Upper lobe of right lung (tissue), 1 donor: ENCODE results near the gene VAMP2. TPM values are rescaled to one million over a fixed set of nuclear protein-coding genes. Genes with fewer than 3 reads are reported as not detected.
A peak's percentile ranks its signal among the peaks of the same experiment; 100 is the strongest.

Source experiments
- ATAC-seq: fragments of 200-7000 bp; cut with Tn5 transposase; one replicate; pipeline ENCODE4 v1.9.1; 2020; ENCODE audit warnings: mild to moderate bottlenecking, moderate library complexity
- DNase-seq: peaks from one replicate; pipeline ENCODE4 v3.0.0-alpha.2; 2020
- H3K27ac ChIP-seq: fragments of 200-600 bp; one replicate; pipeline ENCODE4 v1.8.0; 2022
- H3K27me3 ChIP-seq: fragments of 200-600 bp; one replicate; pipeline ENCODE4 v1.8.0; 2022; ENCODE audit warnings: mild to moderate bottlenecking
- H3K36me3 ChIP-seq: fragments of 200-600 bp; one replicate; pipeline ENCODE4 v1.8.0; 2022
- H3K4me1 ChIP-seq: fragments of 200-600 bp; one replicate; pipeline ENCODE4 v1.8.0; 2022
- H3K4me3 ChIP-seq: fragments of 200-600 bp; one replicate; pipeline ENCODE4 v1.8.0; 2022; ENCODE audit warnings: mild to moderate bottlenecking
- H3K9me3 ChIP-seq: fragments of 200-600 bp; one replicate; pipeline ENCODE4 v1.8.0; 2022
- CTCF ChIP-seq: fragments of 200-600 bp; IDR thresholded peaks from one replicate; pipeline ENCODE4 v1.8.0; 2022; ENCODE audit warnings: antibody characterized with exemption
- intact Hi-C: fragments of 100-400 bp; cut with DNase I; formaldehyde crosslinking; loops from one replicate; pipeline ENCODE4 v1.11.0; 2022
- total RNA-seq: library from RNA; stranded (reverse); fragmentation: NEBNext Ultra II Directional; extraction: Animal tissue kit (Norgen Biotek cat#: 25700); gene quantifications from one replicate; pipeline ENCODE4 v1.2.1, GENCODE V29; 2021
- donor health status: DM: no; HTN: yes; CAD: no; lungs with severe emphysema.

Gene VAMP2
- total RNA-seq, 1 donor from 2014 or later = 78.1 TPM

DNA sequence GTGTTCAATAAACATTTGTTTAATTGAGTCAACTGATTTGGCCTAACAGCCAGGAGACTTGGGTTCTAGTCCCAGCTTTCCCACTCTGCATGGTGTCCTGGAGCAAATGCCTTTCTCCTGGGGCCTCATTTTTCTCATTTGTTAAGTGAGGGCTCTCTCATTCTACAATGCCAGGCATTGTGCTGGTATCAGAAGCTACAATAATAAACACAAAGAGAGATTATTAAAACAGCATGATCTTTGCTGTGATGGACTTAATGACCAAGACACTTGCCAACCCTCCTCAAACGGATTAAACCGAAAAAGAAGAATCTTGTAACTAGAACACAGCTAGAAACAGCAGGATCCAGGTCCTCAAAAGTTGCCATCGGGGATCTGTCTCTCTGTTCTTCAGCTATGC is 4.8 kb upstream of the VAMP2 start:
- Histone ChIP-seq H3K36me3 (no peaks in the 10 kb centered on the region), H3K4me3 (no peak overlapping the region), H3K4me1 (peaks cover 18% of the 10 kb centered on the region), H3K27me3 (no peaks in the 10 kb centered on the region), H3K27ac (no peak overlapping the region), H3K9me3 (no peaks in the 10 kb centered on the region)
- no peak for TF ChIP-seq CTCF
- ATAC-seq = no peak
- DNase-seq = no peak
- intact Hi-C loops = no loop called here

DNA sequence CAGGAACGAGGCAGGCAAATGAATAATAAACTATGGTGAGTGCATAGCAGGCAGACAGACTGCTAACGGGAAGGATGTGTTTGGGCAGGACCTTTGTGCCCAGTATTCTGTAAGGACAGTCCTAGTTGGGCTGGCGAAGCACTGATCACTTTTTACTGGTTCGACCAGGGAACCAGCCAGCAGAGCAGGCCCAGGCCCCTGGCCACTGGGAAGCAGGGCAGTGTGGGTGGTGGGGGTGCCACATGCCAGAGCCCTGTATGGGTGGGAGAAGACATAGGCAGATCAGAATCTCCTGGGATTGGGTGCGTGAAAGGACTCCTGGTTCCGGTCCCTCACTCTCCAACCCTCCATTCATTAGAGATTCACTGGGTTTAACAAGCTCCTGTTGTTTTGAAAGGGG is 4.0 kb upstream of the VAMP2 start:
- intact Hi-C loops = no loop called here
- TF ChIP-seq CTCF = no peak
- peaks cover 20% of the 10 kb centered on the region for H3K4me1 ChIP-seq
- no peaks in the 10 kb centered on the region for H3K9me3 ChIP-seq
- H3K4me3 ChIP-seq = no peak overlapping the region
- no peaks in the 10 kb centered on the region for H3K36me3 ChIP-seq
- peak; percentile 44 for DNase-seq
- no peak overlapping the region for H3K27ac ChIP-seq
- ATAC-seq = no peak
- H3K27me3 ChIP-seq = no peaks in the 10 kb centered on the region

DNA sequence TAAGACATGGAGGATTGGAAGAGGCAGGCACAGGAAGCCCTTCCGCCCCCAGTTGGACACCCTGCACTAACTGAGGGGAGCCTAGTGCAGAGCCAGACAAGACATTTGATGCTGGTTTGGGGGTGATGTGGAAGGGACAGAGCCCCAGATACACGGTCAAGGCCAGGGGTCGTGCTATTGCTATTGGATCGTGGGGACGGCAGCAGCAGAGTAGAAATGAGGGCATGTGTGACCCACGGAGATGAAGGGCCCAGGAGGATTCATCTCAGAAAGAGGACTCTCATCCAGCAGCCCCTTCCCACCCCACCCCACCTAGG is 2.0 kb upstream of the VAMP2 start:
- no peak for TF ChIP-seq CTCF
- ATAC-seq = no peak
- Histone ChIP-seq H3K4me3 (peak overlapping the region; percentile 9), H3K9me3 (no peaks in the 10 kb centered on the region), H3K27ac (peak overlapping the region; percentile 98), H3K27me3 (no peaks in the 10 kb centered on the region), H3K4me1 (peaks cover 35% of the 10 kb centered on the region), H3K36me3 (peaks cover 16% of the 10 kb centered on the region)
- peak; percentile 51 for DNase-seq
- intact Hi-C loops = no loop called here

DNA sequence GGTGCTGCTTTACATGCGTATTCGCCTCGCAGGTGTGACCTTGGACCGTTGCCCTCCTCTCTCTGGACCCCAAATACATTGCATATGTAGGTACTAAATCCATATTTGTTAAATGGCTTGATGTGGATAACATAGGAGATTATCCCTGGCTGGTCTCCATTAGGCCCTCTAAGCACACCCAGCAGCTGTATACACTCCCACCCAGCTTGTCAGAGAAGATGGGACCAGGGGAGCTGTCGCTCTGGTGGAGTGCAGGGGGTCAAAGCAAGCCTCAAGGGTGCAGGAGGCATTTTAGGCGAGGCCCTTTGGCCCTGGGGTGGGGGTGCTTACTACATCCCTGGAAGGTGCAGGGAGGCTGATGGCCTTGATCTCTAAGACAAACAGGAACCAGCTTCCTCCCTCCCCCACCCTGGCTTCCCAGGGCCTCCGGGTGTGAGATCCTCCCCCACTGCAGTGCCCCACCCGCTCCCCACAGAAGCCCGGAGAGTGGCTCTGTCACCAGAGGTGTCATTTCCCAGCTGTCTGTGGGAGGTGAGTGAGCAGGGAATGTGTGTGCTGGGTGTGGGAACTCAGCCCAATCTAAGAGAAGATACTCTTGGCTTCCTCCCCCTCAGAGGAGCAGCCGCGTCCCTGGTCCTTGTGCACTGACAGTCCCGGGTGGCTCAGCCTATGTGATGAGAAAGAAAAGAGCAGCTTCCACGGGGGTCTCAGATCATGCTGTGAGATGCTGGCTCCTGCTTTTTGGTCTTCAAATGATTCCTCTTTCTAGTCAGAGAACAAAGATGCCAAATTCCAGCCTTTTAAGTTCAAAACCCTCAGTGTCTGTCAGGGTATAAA is 1.4 kb upstream of the VAMP2 start:
- Histone ChIP-seq H3K27me3 (no peaks in the 10 kb centered on the region), H3K9me3 (no peaks in the 10 kb centered on the region), H3K36me3 (peaks cover 21% of the 10 kb centered on the region), H3K4me1 (peaks cover 35% of the 10 kb centered on the region), H3K4me3 (peak overlapping the region; percentile 9), H3K27ac (peak overlapping the region; percentile 98)
- DNase-seq (peak; percentile 83), ATAC-seq (peak; percentile 70)
- no peak for TF ChIP-seq CTCF
- intact Hi-C loops = no loop called here

- Histone ChIP-seq H3K4me1 (peaks cover 40% of the 10 kb centered on the region), H3K36me3 (peaks cover 25% of the 10 kb centered on the region), H3K9me3 (no peaks in the 10 kb centered on the region), H3K27ac (peak overlapping the region; percentile 98), H3K27me3 (no peaks in the 10 kb centered on the region), H3K4me3 (peak overlapping the region; percentile 96)
- ATAC-seq (peak; percentile 31), DNase-seq (peak; percentile 75)
- intact Hi-C loops = no loop called here
- no peak for TF ChIP-seq CTCF
Measured at GRCh38 chr17:8162997-8163977, 539 bp upstream of the VAMP2 start.
